Lower lobe of right lung (tissue), 2 donors: ENCODE measurements around the gene DUOXA1. TPM values are rescaled to one million over a fixed set of nuclear protein-coding genes. Genes with fewer than 3 reads are reported as not detected.
A peak's percentile ranks its signal among the peaks of the same experiment; 100 is the strongest.

Experiments used
- ATAC-seq, 2 donors: fragments of 200-7000 bp; cut with Tn5 transposase; one replicate each; pipeline ENCODE4 v1.9.1; 2020 to 2022; ENCODE audit warnings: mild to moderate bottlenecking in 2 of 2, moderate library complexity in 2 of 2
- DNase-seq: peaks from one replicate; pipeline ENCODE4 v3.0.0-alpha.2; 2020
- H3K27ac ChIP-seq: fragments of 200-600 bp; one replicate; pipeline ENCODE4 v1.8.0; 2022
- H3K27me3 ChIP-seq: fragments of 200-600 bp; one replicate; pipeline ENCODE4 v1.8.0; 2022; ENCODE audit warnings: low read depth
- H3K36me3 ChIP-seq: fragments of 200-600 bp; one replicate; pipeline ENCODE4 v1.8.0; 2022; ENCODE audit warnings: mild to moderate bottlenecking
- H3K4me1 ChIP-seq: fragments of 200-600 bp; one replicate; pipeline ENCODE4 v1.8.0; 2022
- H3K4me3 ChIP-seq: fragments of 200-600 bp; one replicate; pipeline ENCODE4 v1.8.0; 2022; ENCODE audit warnings: mild to moderate bottlenecking
- H3K9me3 ChIP-seq: fragments of 200-600 bp; one replicate; pipeline ENCODE4 v1.8.0; 2022
- intact Hi-C: fragments of 100-400 bp; cut with DNase I; formaldehyde crosslinking; loops from one replicate; pipeline ENCODE4 v1.11.0; 2022
- total RNA-seq: library from RNA; stranded (reverse); fragmentation: NEBNext Ultra II Directional; extraction: Animal tissue kit (Norgen Biotek cat#: 25700); gene quantifications from one replicate; pipeline ENCODE4 v1.2.1, GENCODE V29; 2021
- TF ChIP-seq, protein P1 (sequence below): fragments of 200-600 bp; IDR thresholded peaks from one replicate; pipeline ENCODE4 v1.8.0; 2022; ENCODE audit warnings: antibody characterized with exemption, mild to moderate bottlenecking
- donor health status: DM: no; HTN: yes; CAD: no; lungs with severe emphysema.

The DUOXA1 gene
- total RNA-seq, 1 donor from 2014 or later = 131 TPM

DNA sequence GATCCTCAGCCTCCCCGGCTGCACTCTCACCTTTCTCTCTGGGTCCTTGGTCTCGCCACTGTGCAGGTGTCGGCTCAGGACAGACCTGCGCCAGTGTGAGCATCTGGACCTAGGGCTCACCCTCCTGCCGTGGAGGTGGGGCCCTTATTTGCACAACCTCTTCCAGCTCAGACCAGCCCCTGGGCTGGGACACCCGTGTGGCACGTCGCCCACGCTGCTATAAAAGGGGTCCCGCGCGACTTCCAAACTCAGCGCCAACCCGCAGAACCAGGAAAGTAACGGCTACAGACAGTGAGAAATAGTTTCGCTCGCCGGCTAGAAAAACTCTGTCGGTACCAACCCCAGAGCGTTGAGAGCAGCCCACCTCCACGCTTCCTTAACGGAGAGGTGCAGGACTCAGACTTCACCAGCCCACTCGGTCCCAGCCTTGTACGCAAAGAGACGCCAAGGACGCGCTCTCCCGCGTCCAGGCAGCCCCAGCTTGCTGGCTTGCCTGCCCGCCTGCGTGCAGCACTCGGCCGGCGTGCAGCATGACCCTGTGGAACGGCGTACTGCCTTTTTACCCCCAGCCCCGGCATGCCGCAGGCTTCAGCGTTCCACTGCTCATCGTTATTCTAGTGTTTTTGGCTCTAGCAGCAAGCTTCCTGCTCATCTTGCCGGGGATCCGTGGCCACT is 15.5 kb downstream of the DUOXA1 start, which contains the start of the genes DUOX2 and DUOXA2:
TSS of gene DUOX2 (minus strand) at position 97 of the 675 bp plus-strand sequence. CDS start 761 bp downstream, outside the sequence.
TSS of gene DUOXA2 (plus strand) at position 251 of the 675 bp plus-strand sequence. CDS start at position 531, 280 bp downstream.
- no peak within 1 kb of the TSS for H3K4me3 ChIP-seq
- intact Hi-C loops = no loop called here
- H3K36me3 ChIP-seq = peaks cover 6% of the 10 kb centered on the region
- no peaks in the 10 kb centered on the region for H3K9me3 ChIP-seq
- peaks cover 80% of the 10 kb centered on the region for H3K27me3 ChIP-seq
- no peak within 1 kb of the TSS for H3K27ac ChIP-seq
- TF ChIP-seq, protein P1, sequence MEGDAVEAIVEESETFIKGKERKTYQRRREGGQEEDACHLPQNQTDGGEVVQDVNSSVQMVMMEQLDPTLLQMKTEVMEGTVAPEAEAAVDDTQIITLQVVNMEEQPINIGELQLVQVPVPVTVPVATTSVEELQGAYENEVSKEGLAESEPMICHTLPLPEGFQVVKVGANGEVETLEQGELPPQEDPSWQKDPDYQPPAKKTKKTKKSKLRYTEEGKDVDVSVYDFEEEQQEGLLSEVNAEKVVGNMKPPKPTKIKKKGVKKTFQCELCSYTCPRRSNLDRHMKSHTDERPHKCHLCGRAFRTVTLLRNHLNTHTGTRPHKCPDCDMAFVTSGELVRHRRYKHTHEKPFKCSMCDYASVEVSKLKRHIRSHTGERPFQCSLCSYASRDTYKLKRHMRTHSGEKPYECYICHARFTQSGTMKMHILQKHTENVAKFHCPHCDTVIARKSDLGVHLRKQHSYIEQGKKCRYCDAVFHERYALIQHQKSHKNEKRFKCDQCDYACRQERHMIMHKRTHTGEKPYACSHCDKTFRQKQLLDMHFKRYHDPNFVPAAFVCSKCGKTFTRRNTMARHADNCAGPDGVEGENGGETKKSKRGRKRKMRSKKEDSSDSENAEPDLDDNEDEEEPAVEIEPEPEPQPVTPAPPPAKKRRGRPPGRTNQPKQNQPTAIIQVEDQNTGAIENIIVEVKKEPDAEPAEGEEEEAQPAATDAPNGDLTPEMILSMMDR = no peak
- ATAC-seq = peak in 1 of 2 donors; percentile 2
- H3K4me1 ChIP-seq = peaks cover 42% of the 10 kb centered on the region
- no peak for DNase-seq

DNA sequence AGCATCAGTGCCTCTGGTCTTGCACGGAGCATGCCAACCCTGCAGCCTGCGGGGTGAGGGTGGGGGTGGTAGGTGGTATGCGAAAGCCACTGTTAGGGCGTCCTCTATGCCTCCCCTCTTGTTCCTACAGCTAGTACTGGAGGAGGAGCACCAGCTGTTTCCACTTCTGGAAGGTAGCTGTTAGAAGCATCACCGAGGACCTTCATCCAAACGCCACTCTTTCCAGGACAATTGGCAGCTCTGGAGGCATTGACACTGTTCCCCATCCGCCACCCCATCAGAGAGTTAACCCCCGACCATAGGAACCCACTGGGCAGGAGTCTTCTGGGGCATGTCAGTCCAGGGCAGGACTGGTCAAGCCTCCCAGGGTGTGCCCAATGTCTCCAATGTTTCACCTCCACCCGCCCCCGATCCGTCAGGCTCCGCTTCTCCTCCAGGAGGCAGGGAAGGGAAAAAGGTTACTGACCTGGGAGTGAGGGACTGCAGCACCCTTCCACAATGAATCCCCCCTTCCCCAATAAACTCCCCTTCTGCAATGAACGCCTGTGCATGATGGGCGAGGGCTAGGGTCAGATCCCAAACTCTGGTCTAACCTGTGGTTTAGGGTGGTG is 16.2 kb downstream of the DUOXA1 start:
- peaks cover 42% of the 10 kb centered on the region for H3K4me1 ChIP-seq
- no peak overlapping the region for H3K27ac ChIP-seq
- peaks cover 81% of the 10 kb centered on the region for H3K27me3 ChIP-seq
- DNase-seq (no peak), ATAC-seq (no peak)
- no peaks in the 10 kb centered on the region for H3K9me3 ChIP-seq
- no peak overlapping the region for H3K4me3 ChIP-seq
- TF ChIP-seq, protein P1 = no peak
- no peaks in the 10 kb centered on the region for H3K36me3 ChIP-seq
- intact Hi-C loops = no loop called here

DNA sequence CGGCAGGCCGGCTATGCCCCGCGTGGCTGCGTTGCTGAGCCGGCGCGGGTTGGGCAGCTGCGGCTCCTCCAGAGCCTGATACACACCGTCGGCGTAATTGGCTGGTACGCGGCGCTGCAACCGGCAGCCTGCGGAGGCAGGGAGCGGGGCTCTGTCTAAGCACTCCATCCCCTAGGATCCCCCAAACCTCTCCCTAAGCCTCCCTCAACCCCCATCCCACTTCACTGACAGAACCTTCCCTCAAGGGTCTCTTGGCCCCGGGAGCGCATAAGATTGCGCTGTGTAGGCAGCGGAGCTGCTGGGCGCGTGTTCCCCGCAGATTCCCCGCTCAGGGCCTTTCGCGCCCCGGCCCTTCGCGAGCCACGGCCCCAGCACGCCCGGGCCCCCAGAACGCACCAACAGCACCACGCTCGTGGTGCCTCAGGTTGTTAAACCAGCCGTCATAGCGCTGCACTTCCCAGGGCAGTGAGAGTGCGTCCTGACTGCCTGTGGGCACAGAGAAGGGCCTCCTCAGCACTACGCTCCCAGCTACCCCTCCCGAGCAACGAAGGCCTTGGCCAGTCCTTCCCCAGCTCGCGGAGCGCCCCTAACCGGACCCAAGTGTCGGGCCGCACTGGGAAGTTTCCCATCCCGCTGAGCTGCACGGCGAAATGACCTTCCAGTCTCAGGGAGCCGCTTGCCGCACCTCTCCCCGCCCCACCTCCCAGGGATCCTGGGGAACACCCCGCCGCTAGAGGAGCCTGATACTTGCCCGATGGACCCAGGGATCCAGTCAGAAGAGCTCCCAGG is 16.9 kb downstream of the DUOXA1 start:
- Histone ChIP-seq H3K27me3 (peaks cover 85% of the 10 kb centered on the region), H3K36me3 (no peaks in the 10 kb centered on the region), H3K9me3 (no peaks in the 10 kb centered on the region), H3K4me1 (peaks cover 39% of the 10 kb centered on the region), H3K27ac (no peak overlapping the region), H3K4me3 (peak overlapping the region; percentile 21)
- peak in 1 of 2 donors; percentile 1 for ATAC-seq
- TF ChIP-seq, protein P1 = no peak
- no peak for DNase-seq
- intact Hi-C loops = no loop called here

DNA sequence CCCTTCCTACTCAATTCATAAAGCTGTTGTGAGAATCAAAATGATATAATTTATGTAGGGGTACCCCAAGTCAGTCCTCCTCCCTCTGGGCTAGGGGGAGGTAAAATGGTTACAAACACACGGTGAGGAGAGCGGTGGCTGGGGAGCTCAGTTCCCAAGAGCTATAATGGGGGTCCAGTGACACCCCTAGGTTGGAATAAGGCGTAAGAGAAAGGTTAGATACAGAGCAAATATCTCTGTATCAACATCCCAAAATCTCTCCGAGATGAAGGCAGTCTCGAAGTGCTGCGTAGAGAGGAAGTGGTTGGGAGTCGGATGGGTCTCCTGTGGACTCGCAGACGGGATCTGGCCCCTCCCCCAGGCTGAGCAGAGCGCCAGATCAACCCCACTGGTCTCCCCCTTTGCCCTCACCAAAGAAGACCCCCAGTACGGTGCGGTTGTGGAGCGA is 17.5 kb downstream of the DUOXA1 start:
- H3K4me3 ChIP-seq = peak overlapping the region; percentile 21
- H3K4me1 ChIP-seq = peaks cover 35% of the 10 kb centered on the region
- ATAC-seq (no peak), DNase-seq (no peak)
- no peaks in the 10 kb centered on the region for H3K36me3 ChIP-seq
- H3K27me3 ChIP-seq = peaks cover 80% of the 10 kb centered on the region
- no peaks in the 10 kb centered on the region for H3K9me3 ChIP-seq
- TF ChIP-seq, protein P1 = no peak
- H3K27ac ChIP-seq = no peak overlapping the region
- intact Hi-C loops = no loop called here

DNA sequence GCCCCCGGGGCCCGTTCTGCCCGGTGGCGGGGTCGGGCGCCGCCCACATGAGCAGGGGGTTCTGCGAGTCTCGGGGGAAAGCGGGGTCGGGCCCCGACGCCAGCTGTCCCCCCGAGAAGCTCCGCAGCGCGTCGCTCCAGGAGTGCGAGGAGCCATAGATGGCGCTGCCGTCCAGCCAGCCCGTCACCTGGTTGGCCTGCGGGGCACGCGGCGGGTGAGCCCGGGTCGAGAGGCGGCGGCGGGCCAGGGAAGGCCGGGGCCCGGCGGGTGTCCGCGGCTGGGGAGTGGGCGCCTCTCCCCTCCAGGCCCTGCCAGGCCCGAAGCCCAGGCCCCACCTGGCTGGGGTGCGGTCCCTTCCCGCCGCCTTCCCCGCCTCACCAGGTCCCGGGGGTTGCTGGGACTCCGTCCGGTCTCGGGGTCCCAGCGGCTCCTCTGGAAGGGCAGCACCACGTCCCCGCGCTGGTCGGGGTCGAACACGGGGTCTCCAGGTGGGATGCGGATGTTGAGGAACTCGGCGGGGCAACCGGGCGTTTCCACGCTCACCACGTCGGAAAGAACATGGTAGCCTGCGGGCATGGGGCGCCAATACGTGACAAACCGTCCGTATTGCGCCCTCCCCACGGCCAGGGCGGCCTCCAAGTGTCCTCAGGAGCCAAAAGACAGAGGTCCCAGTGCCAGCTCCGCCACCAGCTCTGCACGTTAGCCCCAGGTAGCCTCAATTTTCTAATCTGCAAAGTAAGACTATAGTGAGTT is 18.1 kb downstream of the DUOXA1 start:
- H3K36me3 ChIP-seq = no peaks in the 10 kb centered on the region
- H3K4me1 ChIP-seq = peaks cover 29% of the 10 kb centered on the region
- DNase-seq (no peak), ATAC-seq (no peak)
- TF ChIP-seq, protein P1 = no peak
- H3K27ac ChIP-seq = no peak overlapping the region
- no peak overlapping the region for H3K4me3 ChIP-seq
- peaks cover 74% of the 10 kb centered on the region for H3K27me3 ChIP-seq
- H3K9me3 ChIP-seq = no peaks in the 10 kb centered on the region
- intact Hi-C loops = no loop called here
